ENCODE data around the gene FOXR1. TPM values are rescaled to one million over a fixed set of nuclear protein-coding genes. Genes with fewer than 3 reads are reported as not detected.

Gene FOXR1
- total and polyA plus RNA-seq, 2 of the 8 experiments (the other 6 are each of a cell fraction or from before 2014, with no cell fraction given) = not detected

- Histone ChIP-seq H3K4ac (replicated peaks; ENCODE audit: insufficient read length, low read depth, low read length) (peak overlapping the region; percentile 72), H2AK5ac (ENCODE audit: low read depth, low read length) (peak overlapping the region; percentile 75; the same call in 1 of the 2 replicates), H4K20me1 (replicated peaks in 1 of 2; ENCODE audit: control insufficient read depth in 1 of 2, insufficient read depth in 2 of 2, low read length in 2 of 2) (peaks cover 13 to 25% of the 10 kb centered on the region in 2 experiments), H3K27me3 (replicated peaks in 1 of 4; ENCODE audit: control insufficient read depth in 3 of 4, extremely low read depth in 1 of 4, insufficient read depth in 3 of 4, low read length in 3 of 4) (no peaks in the 10 kb centered on the region; a peak in 1 of 7 replicates), H3K14ac (ENCODE audit: insufficient read length) (no peak overlapping the region), H2BK5ac (ENCODE audit: low read depth, low read length) (peak overlapping the region; percentile 91; the same call in 1 of the 2 replicates), H4K8ac (ENCODE audit: extremely low read depth, insufficient read depth, low read length) (no peak overlapping the region; the same call in 1 of the 2 replicates), H2BK15ac (ENCODE audit: low read length) (peak overlapping the region; percentile 29; the same call in 1 of the 2 replicates), H3K23me2 (ENCODE audit: low read depth, low read length) (peaks cover 14% of the 10 kb centered on the region), H2BK12ac (ENCODE audit: low read depth, low read length) (peak overlapping the region; percentile 86; the same call in 1 of the 2 replicates), H3K4me3 (ENCODE audit: extremely low read depth in 1 of 4, insufficient read depth in 2 of 4, low read depth in 3 of 4, low read length in 4 of 4) (peak overlapping the region; percentile 10 to 93 (median 33); a peak in 6 of 8 replicates), H2BK20ac (ENCODE audit: low read length) (peak overlapping the region; percentile 94; the same call in 1 of the 2 replicates), H3K9me3 (ENCODE audit: insufficient read depth in 2 of 2, low read depth in 1 of 2, low read length in 1 of 2) (no peaks in the 10 kb centered on the region), H3K36me3 (ENCODE audit: control insufficient read depth in 2 of 4, insufficient read depth in 4 of 4, low read length in 3 of 4) (no peaks in the 10 kb centered on the region; a peak in 1 of 8 replicates), H3K9ac (replicated peaks in 1 of 4; ENCODE audit: extremely low read depth in 1 of 4, low read depth in 3 of 4, low read length in 3 of 4) (peak overlapping the region in 2 of 4 experiments; percentile 28 to 38; a peak in 4 of 7 replicates), H3K4me2 (ENCODE audit: insufficient read depth in 1 of 2, low read depth in 2 of 2, low read length in 2 of 2) (peak overlapping the region; percentile 70 to 99), H3K27ac (ENCODE audit: low read depth, low read length) (peak overlapping the region; percentile 62; the same call in 1 of the 2 replicates), H3K79me1 (ENCODE audit: low read depth, low read length) (peaks cover 22% of the 10 kb centered on the region), H2BK120ac (replicated peaks; ENCODE audit: low read depth, low read length) (no peak overlapping the region), H3K79me2 (ENCODE audit: control insufficient read depth in 1 of 2, insufficient read depth in 2 of 2, low read length in 2 of 2) (peaks cover 26 to 77% of the 10 kb centered on the region in 2 experiments), H4K91ac (replicated peaks; ENCODE audit: insufficient read length, low read length) (peak overlapping the region; percentile 89), H3K56ac (replicated peaks; ENCODE audit: insufficient read length, low read depth, low read length) (peak overlapping the region; percentile 47), H3K18ac (ENCODE audit: extremely low read depth, low read length) (peak overlapping the region; percentile 98), H3K4me1 (replicated peaks in 1 of 4; ENCODE audit: control insufficient read depth in 3 of 4, insufficient read depth in 4 of 4, low read length in 3 of 4) (peaks cover 28 to 75% (median 64%) of the 10 kb centered on the region in 4 experiments), H3K23ac (ENCODE audit: insufficient read length) (no peak overlapping the region), H4K5ac (ENCODE audit: insufficient read length, low read depth, low read length) (peak overlapping the region; percentile 78), H2AFZ (ENCODE audit: low read length) (no peak overlapping the region)
- CTCF ChIA-PET (ENCODE audit: partially characterized antibody) = interaction anchor here (1.0 to 2.5 kb wide), 6 partner anchors 27 to 232 kb away, joined by 3 to 8 read pairs (median 4); no protein-coding TSS in a partner anchor
- POLR2A ChIA-PET (ENCODE audit: partially characterized antibody) = interaction anchor here (0.8 to 2.1 kb wide), 6 partner anchors 24 to 173 kb away, joined by 3 to 12 read pairs (median 4); partner anchors contain the start of genes CENATAC and CXCR5
- WGBS, 2 experiments (ENCODE audit: extremely low coverage in 1 of 2, insufficient coverage in 1 of 2, insufficient read length in 1 of 2, insufficient replicate concordance in 2 of 2, low coverage in 1 of 2, low lambda C conversion rate in 2 of 2, missing lambda C conversion rate in 1 of 2) = 50% methylated on average over 12 of the region's 20 CpGs; no CpG with 5 or more reads in 1 of the 2 experiments
- FAIRE-seq = no peak
- peak in 1 of 2 experiments; percentile 73 for DNase-seq (ENCODE audit: low read depth in 1 of 2, low spot score in 2 of 2)
- 0 out of 2 replicates have a peak, but pooled peaks have one; percentile 15 for TF ChIP-seq SP1 (IDR thresholded peaks at IDR 0.05; ENCODE audit: low read depth, low read length)
- TF ChIP-seq RAD21 (IDR thresholded peaks at IDR 0.05 in 1 of 2, conservative IDR thresholded peaks at IDR 0.05 in 1 of 2; ENCODE audit: low read depth in 2 of 2, low read length in 2 of 2) = peak; percentile 18; a peak in 1 of 4 replicates
- no peak for TF ChIP-seq TCF12 (IDR thresholded peaks at IDR 0.05; ENCODE audit: low read depth, low read length)
- TF ChIP-seq CHD2 (IDR thresholded peaks at IDR 0.05; ENCODE audit: low read length) = 0 out of 2 replicates have a peak, but pooled peaks have one; percentile 42
- no peak for TF ChIP-seq RXRA (IDR thresholded peaks at IDR 0.05; ENCODE audit: insufficient read depth, low read depth, low read length)
- TF ChIP-seq HDAC2 (IDR thresholded peaks at IDR 0.05; ENCODE audit: borderline replicate concordance in 1 of 2, low read depth in 2 of 2, low read length in 2 of 2) = no peak
- no peak for TF ChIP-seq POLR2AphosphoS5 (IDR thresholded peaks at IDR 0.05; ENCODE audit: low read depth, low read length)
- TF ChIP-seq CTBP2 (IDR thresholded peaks at IDR 0.05; ENCODE audit: borderline replicate concordance, insufficient read depth, insufficient read length, low read length) = peak; percentile 39
- TF ChIP-seq MAX (IDR thresholded peaks at IDR 0.05) = no peak
- no peak for TF ChIP-seq BACH1 (IDR thresholded peaks at IDR 0.05; ENCODE audit: low read length)
Observed at GRCh38 chr11:118921929-118922744, 49.4 kb upstream of the FOXR1 start.

All from H1 (cell line).